Progenitor cell of endocrine pancreas (in vitro differentiated cells): ENCODE data around the gene ACAD11. TPM values are rescaled to one million over a fixed set of nuclear protein-coding genes. Genes with fewer than 3 reads are reported as not detected.

ENCODE experiments used
- DNase-seq: peaks from one replicate; pipeline ENCODE4 v3.0.0; 2021; ENCODE audit warnings: low spot score; ENCODE audit not compliant: unreplicated experiment
- H3K27ac Mint-ChIP-seq: 2 replicates; pipeline ENCODE4 v1.8.0; 2021; ENCODE audit warnings: mild to moderate bottlenecking, moderate library complexity, mixed read lengths
- H3K27me3 Mint-ChIP-seq: 2 replicates; pipeline ENCODE4 v1.8.0; 2021; ENCODE audit warnings: mixed read lengths
- H3K36me3 Mint-ChIP-seq: 2 replicates; pipeline ENCODE4 v1.8.0; 2022; ENCODE audit warnings: mixed read lengths; ENCODE audit not compliant: insufficient read depth
- H3K4me1 Mint-ChIP-seq: 2 replicates; pipeline ENCODE4 v1.8.0; 2021; ENCODE audit warnings: low read depth, mixed read lengths
- H3K4me3 Mint-ChIP-seq: 2 replicates; pipeline ENCODE4 v1.8.0; 2021; ENCODE audit warnings: low read depth, mild to moderate bottlenecking, moderate library complexity, mixed read lengths
- H3K9me3 Mint-ChIP-seq: 2 replicates; pipeline ENCODE4 v1.8.0; 2021; ENCODE audit warnings: low read depth, mixed read lengths
- total RNA-seq: library from RNA; stranded (reverse); gene quantifications from 2 replicates; pipeline ENCODE4 v1.2.1, GENCODE V29; 2021
- TF ChIP-seq, protein P1 (sequence below): fragments of 200-600 bp; sonication (generic); IDR thresholded peaks from one replicate; pipeline ENCODE4 v1.5.0; 2021; ENCODE audit warnings: antibody characterized with exemption, mild to moderate bottlenecking; ENCODE audit not compliant: unreplicated experiment

ACAD11 gene
- total RNA-seq, 1 donor from 2014 or later = 14.2 TPM

DNA sequence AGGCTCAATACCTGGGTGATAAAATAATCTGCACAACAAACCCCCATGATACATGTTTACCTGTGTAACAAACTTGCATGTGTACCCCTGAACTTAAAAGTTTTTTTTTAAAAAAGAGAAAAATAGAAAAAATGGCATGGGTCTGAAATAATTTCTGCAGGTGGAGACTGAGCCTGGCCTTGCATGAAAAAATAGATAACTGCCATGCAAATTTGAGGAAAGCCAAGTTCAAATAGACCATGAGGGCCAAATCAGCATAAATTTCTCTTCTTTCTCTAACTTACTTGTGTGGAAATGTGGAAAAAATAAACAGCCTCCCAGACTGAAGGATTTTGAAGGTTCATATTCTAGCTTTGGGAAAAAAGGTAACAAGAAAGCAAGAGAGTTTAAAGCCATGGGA is 63.3 kb downstream of the ACAD11 start:
- H3K36me3 Mint-ChIP-seq = peaks cover 3% of the 10 kb centered on the region
- H3K27me3 Mint-ChIP-seq = no peaks in the 10 kb centered on the region
- no peak overlapping the region for H3K4me3 Mint-ChIP-seq
- H3K4me1 Mint-ChIP-seq = no peaks in the 10 kb centered on the region
- DNase-seq = no peak
- no peaks in the 10 kb centered on the region for H3K9me3 Mint-ChIP-seq
- TF ChIP-seq, protein P1, sequence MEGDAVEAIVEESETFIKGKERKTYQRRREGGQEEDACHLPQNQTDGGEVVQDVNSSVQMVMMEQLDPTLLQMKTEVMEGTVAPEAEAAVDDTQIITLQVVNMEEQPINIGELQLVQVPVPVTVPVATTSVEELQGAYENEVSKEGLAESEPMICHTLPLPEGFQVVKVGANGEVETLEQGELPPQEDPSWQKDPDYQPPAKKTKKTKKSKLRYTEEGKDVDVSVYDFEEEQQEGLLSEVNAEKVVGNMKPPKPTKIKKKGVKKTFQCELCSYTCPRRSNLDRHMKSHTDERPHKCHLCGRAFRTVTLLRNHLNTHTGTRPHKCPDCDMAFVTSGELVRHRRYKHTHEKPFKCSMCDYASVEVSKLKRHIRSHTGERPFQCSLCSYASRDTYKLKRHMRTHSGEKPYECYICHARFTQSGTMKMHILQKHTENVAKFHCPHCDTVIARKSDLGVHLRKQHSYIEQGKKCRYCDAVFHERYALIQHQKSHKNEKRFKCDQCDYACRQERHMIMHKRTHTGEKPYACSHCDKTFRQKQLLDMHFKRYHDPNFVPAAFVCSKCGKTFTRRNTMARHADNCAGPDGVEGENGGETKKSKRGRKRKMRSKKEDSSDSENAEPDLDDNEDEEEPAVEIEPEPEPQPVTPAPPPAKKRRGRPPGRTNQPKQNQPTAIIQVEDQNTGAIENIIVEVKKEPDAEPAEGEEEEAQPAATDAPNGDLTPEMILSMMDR = no peak
- H3K27ac Mint-ChIP-seq = no peak overlapping the region

DNA sequence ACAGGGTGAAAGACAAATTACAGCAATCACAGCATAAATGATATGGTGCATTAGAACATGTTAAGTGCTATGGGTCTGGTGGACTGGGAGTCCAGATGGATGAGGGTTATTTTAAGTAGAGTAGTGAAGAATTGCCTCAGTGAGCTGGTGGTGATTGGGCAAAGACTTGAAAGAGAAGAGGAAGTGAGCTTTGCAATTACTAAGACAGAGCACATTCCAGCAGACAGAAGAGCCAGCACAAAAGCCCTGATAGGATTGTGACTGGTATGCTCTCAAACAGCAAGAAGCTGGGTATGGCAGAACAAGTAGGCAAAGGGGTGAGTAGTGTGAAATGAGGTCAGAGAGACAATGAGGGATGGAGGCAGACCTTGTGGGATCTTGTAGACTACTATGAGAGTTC is 64.6 kb downstream of the ACAD11 start:
- Mint-ChIP-seq H3K4me3 (no peak overlapping the region), H3K36me3 (peaks cover 3% of the 10 kb centered on the region), H3K4me1 (no peaks in the 10 kb centered on the region), H3K9me3 (no peaks in the 10 kb centered on the region), H3K27ac (no peak overlapping the region), H3K27me3 (no peaks in the 10 kb centered on the region)
- no peak for DNase-seq
- TF ChIP-seq, protein P1 = no peak

DNA sequence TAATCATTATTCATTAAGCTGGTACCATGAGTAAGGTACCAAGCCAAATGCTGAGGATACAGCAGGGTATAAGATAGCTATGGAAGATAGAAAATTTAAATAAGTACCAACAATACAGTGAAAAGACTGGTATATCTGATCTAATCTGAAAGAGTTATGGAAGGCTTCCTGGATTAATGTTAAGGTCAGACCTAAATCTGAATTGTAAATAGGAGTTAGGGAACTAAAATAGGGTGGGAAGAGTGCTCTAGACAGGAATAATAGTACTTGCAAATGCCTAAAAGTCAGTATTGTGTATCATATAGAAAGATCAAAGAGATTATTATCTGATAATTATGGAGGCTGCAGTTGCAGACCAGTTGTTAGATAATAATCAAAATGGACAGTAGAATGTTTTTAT is 65.1 kb downstream of the ACAD11 start:
- no peak for DNase-seq
- TF ChIP-seq, protein P1 = no peak
- Mint-ChIP-seq H3K4me1 (no peaks in the 10 kb centered on the region), H3K36me3 (peaks cover 3% of the 10 kb centered on the region), H3K4me3 (no peak overlapping the region), H3K9me3 (no peaks in the 10 kb centered on the region), H3K27ac (no peak overlapping the region), H3K27me3 (no peaks in the 10 kb centered on the region)

- peaks cover 3% of the 10 kb centered on the region for H3K36me3 Mint-ChIP-seq
- H3K4me1 Mint-ChIP-seq = no peaks in the 10 kb centered on the region
- no peaks in the 10 kb centered on the region for H3K27me3 Mint-ChIP-seq
- H3K9me3 Mint-ChIP-seq = no peaks in the 10 kb centered on the region
- H3K4me3 Mint-ChIP-seq = no peak overlapping the region
- TF ChIP-seq, protein P1 = no peak
- DNase-seq = no peak
- no peak overlapping the region for H3K27ac Mint-ChIP-seq
Measured at GRCh38 chr3:132593947-132594323, 65.7 kb downstream of the ACAD11 start.

- no peak overlapping the region for H3K4me3 Mint-ChIP-seq
- no peak overlapping the region for H3K27ac Mint-ChIP-seq
- TF ChIP-seq, protein P1 = no peak
- DNase-seq = no peak
- no peaks in the 10 kb centered on the region for H3K4me1 Mint-ChIP-seq
- peaks cover under 1% of the 10 kb centered on the region for H3K36me3 Mint-ChIP-seq
- no peaks in the 10 kb centered on the region for H3K9me3 Mint-ChIP-seq
- H3K27me3 Mint-ChIP-seq = no peaks in the 10 kb centered on the region
Measured at GRCh38 chr3:132593241-132593946, 66.2 kb downstream of the ACAD11 start.
